ENCODE measurements around the gene CADM1.

The CADM1 gene

DNA sequence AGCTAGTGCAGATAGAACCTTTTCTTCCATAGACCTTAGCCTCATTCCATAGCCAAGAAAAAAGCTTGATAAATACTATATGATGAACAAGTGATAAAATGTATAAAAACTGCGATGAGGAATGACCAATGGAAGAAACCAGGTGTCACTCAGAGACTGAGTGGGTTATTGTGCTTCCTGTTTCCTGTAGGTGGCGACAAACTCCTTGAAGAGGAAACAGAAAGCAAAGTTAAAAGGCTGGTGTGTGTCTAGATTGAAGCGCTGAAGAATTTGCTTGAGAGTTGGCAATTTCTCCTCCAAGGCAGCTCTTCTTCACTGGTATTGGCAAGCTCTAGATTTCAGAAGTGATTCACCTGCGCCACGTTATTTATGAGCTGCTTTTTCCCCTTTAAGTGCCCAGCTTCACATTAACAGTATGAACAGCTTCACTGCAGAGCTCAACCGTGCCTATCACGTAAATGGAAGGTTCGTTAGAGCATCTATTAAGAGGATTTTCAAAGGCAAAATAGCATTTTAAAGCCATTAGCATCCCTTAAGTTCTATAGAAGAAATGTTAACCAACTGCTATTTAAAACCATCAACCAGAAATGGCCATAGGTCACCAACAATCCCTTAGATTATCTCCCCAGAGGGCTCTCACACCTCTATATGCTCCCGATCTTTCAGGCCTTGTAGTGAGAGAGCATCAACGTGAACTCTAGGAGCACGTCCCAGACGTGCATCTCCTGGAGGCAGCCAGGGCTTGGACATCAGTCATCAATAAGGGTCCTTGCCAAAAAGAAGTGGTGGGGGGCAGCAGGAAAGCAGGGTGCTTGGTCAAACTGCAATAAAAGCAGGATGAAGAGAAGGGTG is 179.4 kb downstream of the CADM1 start:
- no peak for DNase-seq (ENCODE audit: low read depth in 2 of 2, low spot score in 1 of 2)

- DNase-seq (ENCODE audit: low read depth in 2 of 2, low spot score in 1 of 2), result no peak
These were observed 181.5 kb downstream of the CADM1 start for GRCh38 chr11:115322553-115323203.

DNA sequence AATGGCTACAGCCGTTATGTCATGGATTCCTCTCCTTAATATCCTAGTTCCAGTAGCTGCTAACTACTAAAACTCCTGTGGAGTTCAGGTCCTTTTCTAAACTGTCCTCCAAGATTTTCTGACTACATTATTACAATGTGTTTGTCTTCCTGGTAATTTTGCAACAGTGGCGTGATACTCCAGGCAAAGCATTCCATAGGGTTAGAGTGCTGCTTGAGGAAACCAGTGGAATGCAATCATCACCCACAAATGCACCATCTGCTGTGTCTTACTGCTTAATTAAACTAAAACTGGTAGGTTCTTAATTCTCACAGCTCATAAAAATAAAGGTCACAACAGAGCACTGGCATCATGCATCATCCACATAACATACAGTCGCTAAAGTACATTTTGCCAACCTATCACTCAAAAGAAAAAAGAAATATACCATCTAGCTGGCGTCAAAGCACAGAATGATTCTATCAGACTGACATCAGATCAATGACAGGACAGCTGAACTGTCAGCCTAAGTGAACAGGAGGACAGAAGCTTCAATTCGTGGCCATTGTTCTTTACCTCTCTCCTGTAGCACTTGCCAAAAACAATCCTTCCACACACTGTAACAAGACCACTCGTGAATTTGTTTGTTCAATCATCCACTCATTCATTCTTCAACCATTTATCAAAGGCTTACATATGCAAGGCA is 182.5 kb downstream of the CADM1 start:
- DNase-seq (ENCODE audit: low read depth in 2 of 2, low spot score in 1 of 2), result no peak

DNA sequence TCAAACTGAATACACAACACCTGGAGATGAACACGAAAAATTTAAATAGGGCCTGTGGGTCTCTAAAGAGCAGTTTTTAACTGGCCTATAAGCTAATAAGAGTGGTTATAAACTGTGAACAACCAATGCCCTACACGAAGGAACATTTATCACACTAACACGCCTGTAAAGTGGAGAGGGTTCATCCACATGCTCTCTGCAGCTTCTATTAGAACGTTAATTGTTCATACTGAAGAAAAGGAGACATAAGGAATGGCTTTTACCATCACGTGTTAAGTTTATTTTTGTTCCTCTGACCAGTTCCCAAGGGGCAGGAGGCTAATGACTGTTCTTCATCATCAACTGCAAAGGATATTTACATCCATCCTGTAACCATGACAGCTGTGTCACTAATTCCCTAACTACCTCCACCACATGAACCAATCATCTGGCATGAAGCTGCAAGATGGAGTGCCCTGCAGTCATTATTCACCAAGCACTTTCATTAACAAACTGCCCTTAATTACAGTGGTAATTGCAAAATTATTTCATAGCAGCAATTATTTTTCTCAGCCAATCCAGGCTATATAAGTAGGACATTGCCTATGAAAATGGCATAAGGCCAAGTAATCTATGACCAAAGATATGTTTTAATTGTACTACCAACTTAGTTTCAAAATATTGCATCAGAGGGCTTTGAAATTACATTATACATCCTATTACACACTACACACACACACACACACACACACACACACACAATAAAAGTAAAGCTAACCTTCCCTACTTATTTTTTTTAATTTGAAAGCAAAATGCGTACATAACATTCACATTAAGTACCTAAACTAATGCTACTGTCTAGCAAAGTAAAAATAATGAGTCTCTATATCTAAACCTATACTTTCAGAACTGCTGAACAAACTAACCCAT is 186.7 kb downstream of the CADM1 start:
- DNase-seq (ENCODE audit: low read depth in 2 of 2, low spot score in 1 of 2), result no peak

DNA sequence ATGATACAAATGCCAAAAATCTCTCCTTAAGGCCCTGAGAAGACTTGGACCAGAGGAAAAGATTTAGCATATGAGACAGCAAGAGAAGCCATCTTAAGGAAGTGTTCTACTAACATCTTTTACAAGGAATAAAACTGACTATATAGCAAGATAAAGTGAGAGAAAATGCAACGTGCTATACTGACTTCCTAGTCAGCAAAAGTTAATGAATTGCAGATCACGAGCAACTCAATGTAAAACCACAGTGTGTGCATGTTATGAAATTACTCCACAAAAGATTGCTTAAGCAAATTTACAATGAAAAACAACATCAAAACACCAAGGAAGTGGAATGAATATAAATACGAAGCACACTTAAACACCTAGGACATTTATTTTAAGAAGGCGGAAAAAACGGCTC is 187.5 kb downstream of the CADM1 start:
- no peak for DNase-seq (ENCODE audit: low read depth in 2 of 2, low spot score in 1 of 2)

DNA sequence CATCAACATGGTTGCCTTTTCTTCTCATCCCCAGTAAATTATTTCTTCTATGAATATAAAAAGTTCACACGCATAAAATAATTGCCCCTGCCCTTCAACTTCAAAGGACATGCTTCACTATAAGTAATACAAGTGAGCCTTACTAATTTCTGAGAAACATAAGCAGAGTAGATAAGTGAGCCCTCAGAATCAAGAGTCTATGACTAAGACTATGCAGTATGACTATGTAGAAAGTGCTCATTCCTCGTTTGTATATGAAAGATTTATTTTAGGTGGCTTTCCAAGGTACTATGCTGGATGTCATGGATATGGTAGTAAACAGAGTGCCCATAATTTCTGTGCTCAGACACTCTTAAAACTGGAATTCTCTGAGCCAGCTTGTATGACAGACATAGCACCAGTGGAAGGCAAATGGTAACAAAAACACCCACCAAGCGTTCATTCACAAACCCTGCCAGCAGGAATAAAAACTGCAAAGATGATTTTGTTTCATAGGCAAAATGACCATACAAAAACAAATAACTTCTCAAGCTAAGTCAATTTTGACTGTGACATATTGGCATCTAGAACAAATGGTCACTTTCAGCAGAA is 189.8 kb downstream of the CADM1 start:
- DNase-seq (ENCODE audit: low read depth in 2 of 2, low spot score in 1 of 2), result no peak

GRCh38 chr11:115313224-115313838 is 190.9 kb downstream of the CADM1 start:
- DNase-seq (ENCODE audit: low read depth in 2 of 2, low spot score in 1 of 2), result no peak

DNA sequence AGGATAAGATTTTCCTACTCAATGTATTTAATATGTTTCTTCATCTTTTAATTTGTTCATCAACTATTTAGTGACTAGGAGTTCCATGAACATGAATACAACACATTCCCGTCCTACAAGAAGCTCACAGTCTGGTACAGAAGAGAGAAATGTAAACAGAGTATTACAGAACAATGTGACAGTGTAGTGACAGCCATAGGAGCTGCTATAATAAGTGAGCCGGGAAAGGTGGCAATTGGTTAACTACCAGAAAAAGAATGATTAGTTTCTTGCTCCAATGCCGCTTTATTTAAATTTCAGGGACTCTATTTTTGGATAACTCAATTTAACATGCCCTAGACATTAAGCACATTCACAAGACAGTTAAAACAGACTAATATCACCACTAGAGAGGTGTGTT is 192.3 kb downstream of the CADM1 start:
- DNase-seq (ENCODE audit: low read depth in 2 of 2, low spot score in 1 of 2), result no peak

- DNase-seq (ENCODE audit: low read depth in 2 of 2, low spot score in 1 of 2), result no peak
These were observed 197.5 kb downstream of the CADM1 start for GRCh38 chr11:115306689-115307088.

DNA sequence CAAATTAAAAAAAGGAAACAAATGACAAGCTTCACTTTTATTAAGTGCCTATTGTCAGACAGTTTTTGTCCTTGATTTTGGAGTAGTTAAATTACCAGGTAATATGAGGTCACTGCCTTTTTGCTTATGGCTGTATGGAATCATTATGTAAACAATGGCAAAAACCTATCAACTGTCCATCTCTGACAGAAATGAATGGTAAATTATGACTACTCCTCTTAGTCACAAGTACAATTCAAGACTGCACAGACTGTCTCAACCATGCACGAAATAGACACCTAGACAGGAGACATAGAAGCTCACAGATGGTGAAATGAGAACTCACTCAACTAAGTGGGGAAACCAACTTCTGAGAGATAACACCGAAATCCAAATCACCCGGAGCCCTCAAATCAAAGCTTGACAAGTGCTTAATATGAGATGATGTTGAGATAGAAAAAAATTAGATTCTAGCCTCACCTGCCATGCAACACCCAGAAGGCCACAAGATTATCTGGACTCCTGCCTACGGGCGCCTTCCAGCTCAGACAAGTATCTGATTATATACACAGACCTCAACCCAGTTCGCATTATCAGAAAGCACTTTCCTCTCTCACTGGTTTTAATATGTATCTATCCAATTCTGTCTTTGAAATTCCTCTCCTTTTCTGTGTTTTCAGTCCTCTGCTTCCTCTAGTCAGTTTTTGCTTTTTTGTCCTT is 199.3 kb downstream of the CADM1 start:
- DNase-seq (ENCODE audit: low read depth in 2 of 2, low spot score in 1 of 2), result no peak

GRCh38 chr11:115303929-115304531 is 200.2 kb downstream of the CADM1 start:
- no peak for DNase-seq (ENCODE audit: low read depth in 2 of 2, low spot score in 1 of 2)

DNA sequence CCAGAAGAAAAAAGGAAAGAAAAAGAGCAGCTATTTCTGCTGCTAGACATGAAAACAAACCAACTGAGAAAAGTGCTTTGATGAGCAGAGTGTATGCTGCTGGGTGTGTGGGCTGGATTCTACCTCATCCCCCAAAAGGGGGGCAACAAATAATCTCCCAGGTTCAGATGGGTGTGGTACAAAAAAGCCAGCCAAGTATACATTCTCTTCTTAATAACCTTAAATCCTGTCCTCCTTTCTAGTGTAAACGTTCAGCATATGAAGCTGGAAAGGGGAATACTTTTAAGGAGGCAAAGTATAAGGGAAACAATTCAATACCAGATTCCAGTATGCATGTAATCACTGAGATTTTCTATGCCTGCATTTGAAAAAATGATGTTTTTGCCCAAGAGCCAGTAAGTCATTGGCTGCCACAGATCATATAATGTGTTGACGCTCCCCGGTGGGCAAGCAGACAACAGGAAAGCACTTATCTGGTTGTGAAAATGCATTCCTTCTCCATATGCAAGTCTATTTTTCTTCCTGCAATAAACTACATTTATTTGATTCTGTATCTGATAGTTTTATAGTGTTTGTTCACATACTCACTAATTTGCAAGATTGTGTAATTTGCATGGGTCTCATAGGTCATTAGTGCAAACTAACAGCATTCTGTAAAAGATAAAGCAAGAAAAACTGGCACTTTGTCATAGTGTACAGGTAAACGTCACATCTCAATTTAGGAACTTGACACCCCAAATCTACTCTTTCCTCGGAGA is 201.1 kb downstream of the CADM1 start:
- DNase-seq (ENCODE audit: low read depth in 2 of 2, low spot score in 1 of 2), result no peak

- DNase-seq (ENCODE audit: low read depth in 2 of 2, low spot score in 1 of 2), result no peak
These were observed 203.4 kb downstream of the CADM1 start for GRCh38 chr11:115300660-115301428.

DNA sequence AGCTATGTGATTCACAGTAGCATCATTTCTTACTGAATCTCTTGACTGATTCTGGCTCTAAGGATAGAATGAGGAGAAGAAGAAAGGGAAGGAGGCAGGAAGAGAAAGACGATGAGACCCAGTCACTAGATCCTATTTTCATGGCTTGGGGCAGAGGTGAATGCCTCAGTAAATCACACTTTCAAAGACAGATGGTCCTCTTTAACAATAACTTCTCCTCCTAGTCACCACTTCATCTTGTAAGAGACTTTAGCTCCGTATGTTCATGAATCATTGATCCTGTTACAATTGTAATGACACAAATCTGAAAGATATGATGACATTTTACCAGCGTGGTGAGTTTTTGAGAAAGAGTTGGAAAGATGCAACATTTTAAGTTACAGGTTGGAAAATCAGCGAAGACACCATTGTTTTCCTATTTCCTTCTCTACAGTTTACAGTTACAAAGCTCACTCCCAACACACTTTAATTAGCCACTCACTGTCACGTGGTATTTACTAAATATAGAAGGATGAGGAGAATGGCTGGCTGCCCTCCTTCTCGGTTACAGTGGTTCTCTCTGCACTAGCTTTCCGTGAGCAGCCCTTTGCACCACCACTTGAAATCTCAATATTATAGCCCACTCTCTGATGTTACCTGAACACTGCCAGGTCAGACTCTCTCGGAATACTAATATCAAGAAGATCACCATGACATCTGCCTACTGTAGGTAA is 205.8 kb downstream of the CADM1 start:
- DNase-seq (ENCODE audit: low read depth in 2 of 2, low spot score in 1 of 2), result no peak

- no peak for DNase-seq (ENCODE audit: low read depth in 2 of 2, low spot score in 1 of 2)
These were observed 206.9 kb downstream of the CADM1 start for GRCh38 chr11:115297330-115297729.

GRCh38 chr11:115291325-115291724 is 212.9 kb downstream of the CADM1 start:
- DNase-seq (ENCODE audit: low read depth in 2 of 2, low spot score in 1 of 2), result no peak

DNA sequence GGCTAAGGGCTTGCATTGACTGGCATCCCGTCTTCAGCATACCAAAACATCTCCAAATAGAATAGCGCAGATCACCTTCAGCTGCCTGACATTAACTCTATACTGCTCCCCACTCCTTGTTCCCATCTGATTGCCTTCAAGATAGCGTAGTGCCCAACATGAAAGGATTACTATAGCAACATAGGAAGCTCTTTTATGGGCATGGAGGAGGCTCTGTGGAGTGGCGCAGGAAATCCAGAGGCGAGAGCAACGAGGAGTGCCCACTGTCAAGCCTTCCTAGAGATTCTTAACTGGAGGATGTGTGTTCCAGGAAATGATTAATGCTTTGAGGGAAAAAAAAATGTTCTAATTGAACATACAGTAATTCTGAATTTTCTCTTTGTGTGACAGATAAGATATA is 213.3 kb downstream of the CADM1 start:
- DNase-seq (ENCODE audit: low read depth in 2 of 2, low spot score in 1 of 2), result no peak

Measured in stimulated activated CD8-positive, alpha-beta memory T cell treated with anti-CD3 and anti-CD28 coated beads, Interleukin-4, amount 100 ng/mL, for 1 hour (primary cell).